Keratinocyte (primary cell): ENCODE measurements around the gene GRWD1.

ENCODE experiments used
- CTCF ChIP-seq, 3 experiments: IDR thresholded peaks in 1 of 3; conservative IDR thresholded peaks in 1 of 3; optimal IDR thresholded peaks in 1 of 3; 2 replicates in 2 of 3; 3 replicates in 1 of 3; pipeline versions ENCODE3 to v1.5.1; 2011; ENCODE audit warnings: low read length in 3 of 3, mild to moderate bottlenecking in 3 of 3, moderate library complexity in 2 of 3, control low read depth in 1 of 3, inconsistent platforms in 1 of 3; ENCODE audit not compliant: insufficient read depth in 2 of 3; ENCODE audit errors: extremely low read depth in 1 of 3
- EZH2 ChIP-seq: IDR thresholded peaks from one replicate; pipeline ENCODE4 v1.6.1; 2012; ENCODE audit warnings: inconsistent platforms, mild to moderate bottlenecking, low read length, moderate library complexity

- TF ChIP-seq CTCF (optimal IDR thresholded peaks at IDR 0.05 in 1 of 3, IDR thresholded peaks at IDR 0.05 in 1 of 3, conservative IDR thresholded peaks at IDR 0.05 in 1 of 3; ENCODE audit: extremely low read depth in 1 of 3, insufficient read depth in 2 of 3, low read length in 3 of 3) (no peak), EZH2 (no peak)
Observed at GRCh38 chr19:48484247-48484893, 38.6 kb downstream of the GRWD1 start.
